GM23248 (cell line): ENCODE data around the gene UPK3B. TPM values are rescaled to one million over a fixed set of nuclear protein-coding genes. Genes with fewer than 3 reads are reported as not detected.
"Not testable (repeated sequence)": the region's sequence is repeated elsewhere in the genome, so short reads cannot be mapped to it uniquely, and the experiment has no call there.

ENCODE experiments used
- DNase-seq: peaks from one replicate; pipeline ENCODE4 v3.0.0-alpha.2; 2015
- H2AFZ ChIP-seq: fragments of 200-600 bp; sonication (generic); 2 replicates; pipeline ENCODE4 v1.6.1; 2016; ENCODE audit warnings: antibody characterized with exemption
- H3F3A ChIP-seq: fragments of 200-600 bp; sonication (generic); 2 replicates; pipeline ENCODE4 v1.6.1; 2016; ENCODE audit warnings: mild to moderate bottlenecking, antibody characterized with exemption, mixed run types; ENCODE audit not compliant: insufficient read depth
- H3K27ac ChIP-seq: fragments of 200-600 bp; sonication (generic); 2 replicates; pipeline ENCODE4 v1.5.1; 2016; ENCODE audit warnings: mild to moderate bottlenecking
- H3K27me3 ChIP-seq: fragments of 200-600 bp; sonication (generic); replicated peaks from 2 replicates; pipeline ENCODE4 v1.6.1; 2016; ENCODE audit warnings: mild to moderate bottlenecking; ENCODE audit not compliant: insufficient read depth
- H3K36me3 ChIP-seq: fragments of 200-600 bp; sonication (generic); 2 replicates; pipeline ENCODE4 v1.6.1; 2016; ENCODE audit warnings: low read depth, mild to moderate bottlenecking
- H3K4me1 ChIP-seq: fragments of 200-600 bp; sonication (generic); 2 replicates; pipeline ENCODE4 v1.6.1; 2016; ENCODE audit warnings: mild to moderate bottlenecking; ENCODE audit not compliant: insufficient read depth
- H3K4me2 ChIP-seq: fragments of 200-600 bp; sonication (generic); one replicate; pipeline ENCODE4 v1.6.1; 2016; ENCODE audit warnings: mild to moderate bottlenecking; ENCODE audit not compliant: unreplicated experiment
- H3K4me3 ChIP-seq: fragments of 200-600 bp; sonication (generic); 2 replicates; pipeline ENCODE4 v1.5.1; 2016; ENCODE audit warnings: mild to moderate bottlenecking
- H3K79me2 ChIP-seq: fragments of 200-600 bp; sonication (generic); 2 replicates; pipeline ENCODE4 v1.6.1; 2016; ENCODE audit warnings: mild to moderate bottlenecking; ENCODE audit not compliant: insufficient read depth
- H3K9ac ChIP-seq: fragments of 200-600 bp; sonication (generic); 2 replicates; pipeline ENCODE4 v1.6.1; 2016; ENCODE audit warnings: mild to moderate bottlenecking
- H3K9me2 ChIP-seq: fragments of 200-600 bp; sonication (generic); 2 replicates; pipeline ENCODE4 v1.6.1; 2016; ENCODE audit warnings: mixed run types, mild to moderate bottlenecking, moderate library complexity; ENCODE audit not compliant: insufficient read depth
- H3K9me3 ChIP-seq: fragments of 200-600 bp; sonication (generic); one replicate; pipeline ENCODE4 v1.6.1; 2017; ENCODE audit warnings: low read depth
- H4K20me1 ChIP-seq: fragments of 200-600 bp; sonication (generic); 2 replicates; pipeline ENCODE4 v1.6.0; 2016; ENCODE audit not compliant: insufficient read depth
- EZH2 ChIP-seq: fragments of 200-600 bp; sonication (generic); IDR thresholded peaks from 2 replicates; pipeline ENCODE4 v1.6.1; 2018; ENCODE audit warnings: antibody characterized with exemption, mild to moderate bottlenecking; ENCODE audit not compliant: insufficient read depth, poor library complexity, severe bottlenecking
- EZH2phosphoT487 ChIP-seq: fragments of 200-600 bp; sonication (generic); IDR thresholded peaks from 2 replicates; pipeline ENCODE4 v1.6.1; 2018; ENCODE audit warnings: antibody characterized with exemption, moderate library complexity, mild to moderate bottlenecking, low read depth; ENCODE audit not compliant: insufficient read depth
- WGBS, 2 experiments: methylation state at CpG; one replicate each; pipeline ENCODE4 v1.1.6; 2015 to 2017; ENCODE audit warnings: low lambda C conversion rate in 2 of 2, low coverage in 1 of 2; ENCODE audit errors: missing lambda C conversion rate in 2 of 2; 5-methylcytosine and 5-hydroxymethylcytosine counted together
- in situ Hi-C: fragments of 300-500 bp; cut with MboI; formaldehyde crosslinking; loops from 2 replicates; pipeline ENCODE4 v1.15.0; 2020
- polyA plus RNA-seq: library from polyadenylated mRNA; unstranded; fragments of >200 nt; fragmentation: Nextera tagmentation; extraction: Ambion mirVana; gene quantifications from 2 replicates; pipeline ENCODE4 v1.2.1, GENCODE V29; 2016
- total RNA-seq: library from RNA; depleted of rRNA; stranded (reverse); fragments of >200 nt; shearing (Covaris generic); gene quantifications from 2 replicates; pipeline ENCODE4 v1.2.3, GENCODE V29; 2014

Gene UPK3B
- total and polyA plus RNA-seq, 2 experiments from 2014 or later: 0.11 TPM; not detected in 1

GRCh38 chr7:76504351-76505167, 5.8 kb upstream of the UPK3B start:
- H3K4me3 ChIP-seq, H2AFZ ChIP-seq, H3K4me1 ChIP-seq, H3K4me2 ChIP-seq, H3F3A ChIP-seq, H3K9me2 ChIP-seq, H3K27ac ChIP-seq, H3K9me3 ChIP-seq, H3K79me2 ChIP-seq, H3K9ac ChIP-seq, H3K36me3 ChIP-seq, DNase-seq, H4K20me1 ChIP-seq, in situ Hi-C loops, H3K27me3 ChIP-seq: not testable (repeated sequence)
- WGBS, 2 experiments: 85 to 86% methylated on average over 14 to 20 of the region's 33 CpGs

- no peaks in the 10 kb centered on the region for H3K27me3 ChIP-seq
- no peak overlapping the region for H3K27ac ChIP-seq
- H3K79me2 ChIP-seq: no peaks in the 10 kb centered on the region
- 89 to 96% methylated on average over 31 to 32 of the region's 32 CpGs for WGBS, 2 experiments
- H3K9ac ChIP-seq: no peak overlapping the region
- no peaks in the 10 kb centered on the region for H3K4me1 ChIP-seq
- in situ Hi-C loops: no loop called here
- H3K4me3 ChIP-seq: no peak overlapping the region
- H3F3A ChIP-seq: no peaks in the 10 kb centered on the region
- H3K4me2 ChIP-seq: no peak overlapping the region
- H3K9me2 ChIP-seq: no peaks in the 10 kb centered on the region
- DNase-seq: no peak
- no peak for TF ChIP-seq EZH2
- TF ChIP-seq EZH2phosphoT487: no peak
- no peaks in the 10 kb centered on the region for H4K20me1 ChIP-seq
- no peaks in the 10 kb centered on the region for H3K9me3 ChIP-seq
- no peaks in the 10 kb centered on the region for H3K36me3 ChIP-seq
- no peak overlapping the region for H2AFZ ChIP-seq
Measured at GRCh38 chr7:76505168-76506080, 4.9 kb upstream of the UPK3B start.

GRCh38 chr7:76506081-76506440, 4.3 kb upstream of the UPK3B start:
- no peaks in the 10 kb centered on the region for H3K9me2 ChIP-seq
- no peak overlapping the region for H3K9ac ChIP-seq
- no peak overlapping the region for H3K4me2 ChIP-seq
- in situ Hi-C loops: no loop called here
- H3K27ac ChIP-seq: no peak overlapping the region
- TF ChIP-seq EZH2: no peak
- no peak for TF ChIP-seq EZH2phosphoT487
- no peaks in the 10 kb centered on the region for H3K27me3 ChIP-seq
- no peaks in the 10 kb centered on the region for H3K79me2 ChIP-seq
- H3K9me3 ChIP-seq: no peaks in the 10 kb centered on the region
- no peak overlapping the region for H3K4me3 ChIP-seq
- H3K4me1 ChIP-seq: no peaks in the 10 kb centered on the region
- H4K20me1 ChIP-seq: no peaks in the 10 kb centered on the region
- DNase-seq: no peak
- H3K36me3 ChIP-seq: no peaks in the 10 kb centered on the region
- no peak overlapping the region for H2AFZ ChIP-seq
- 82 to 85% methylated on average over 5 of the region's 5 CpGs for WGBS, 2 experiments
- no peaks in the 10 kb centered on the region for H3F3A ChIP-seq

- in situ Hi-C loops, H3K9me2 ChIP-seq, H3K4me1 ChIP-seq, H3K4me2 ChIP-seq, H3K27me3 ChIP-seq, DNase-seq, H3K9me3 ChIP-seq, H2AFZ ChIP-seq, H3K4me3 ChIP-seq, H4K20me1 ChIP-seq, H3K9ac ChIP-seq, H3K79me2 ChIP-seq, H3F3A ChIP-seq, H3K27ac ChIP-seq, H3K36me3 ChIP-seq: not testable (repeated sequence)
- WGBS, 2 experiments: 88 to 95% methylated on average over 8 of the region's 8 CpGs
Measured at GRCh38 chr7:76506643-76507042, 3.7 kb upstream of the UPK3B start.
